Dermis blood vessel endothelial cell (primary cell): ENCODE measurements around the gene TPP2. TPM values are rescaled to one million over a fixed set of nuclear protein-coding genes. Genes with fewer than 3 reads are reported as not detected.

ENCODE experiments used
- DNase-seq: peaks from one replicate; pipeline ENCODE4 v3.0.0; 2010
- total RNA-seq: library from RNA; depleted of rRNA; stranded (reverse); fragments of >200 nt; gene quantifications from 2 replicates; pipeline ENCODE4 v1.2.3, GENCODE V29; 2014

The TPP2 gene
- total RNA-seq, 1 donor from 2014 or later, result 61.1 TPM

- peak; percentile 41 for DNase-seq
Observed at GRCh38 chr13:102597029-102597961, 509 bp downstream of the TPP2 start.

GRCh38 chr13:102598061-102598460 lies 1.3 kb downstream of the TPP2 start:
- DNase-seq, result peak; percentile 22

- no peak for DNase-seq
Observed at GRCh38 chr13:102599426-102600012, 2.7 kb downstream of the TPP2 start.

- no peak for DNase-seq
Observed at GRCh38 chr13:102606537-102607309, 9.9 kb downstream of the TPP2 start.

GRCh38 chr13:102608974-102609373 lies 12.2 kb downstream of the TPP2 start:
- DNase-seq, result no peak

- DNase-seq, result no peak
Observed at GRCh38 chr13:102609696-102610095, 12.9 kb downstream of the TPP2 start.

GRCh38 chr13:102610296-102610895 lies 13.6 kb downstream of the TPP2 start:
- DNase-seq, result no peak

- no peak for DNase-seq
Observed at GRCh38 chr13:102617697-102618350, 21.0 kb downstream of the TPP2 start.

GRCh38 chr13:102620516-102620915 lies 23.7 kb downstream of the TPP2 start:
- DNase-seq, result no peak

- no peak for DNase-seq
Observed at GRCh38 chr13:102626928-102627327, 30.1 kb downstream of the TPP2 start.

- no peak for DNase-seq
Observed at GRCh38 chr13:102628559-102628958, 31.8 kb downstream of the TPP2 start.

GRCh38 chr13:102631198-102631597 lies 34.4 kb downstream of the TPP2 start:
- DNase-seq, result no peak

GRCh38 chr13:102638741-102639140 lies 42.0 kb downstream of the TPP2 start:
- peak; percentile 84 for DNase-seq

GRCh38 chr13:102642029-102642428 lies 45.2 kb downstream of the TPP2 start:
- DNase-seq, result no peak

GRCh38 chr13:102642475-102642874 lies 45.7 kb downstream of the TPP2 start:
- no peak for DNase-seq

- DNase-seq, result no peak
Observed at GRCh38 chr13:102643656-102644055, 46.9 kb downstream of the TPP2 start.

- DNase-seq, result no peak
Observed at GRCh38 chr13:102645701-102646100, 48.9 kb downstream of the TPP2 start.

GRCh38 chr13:102648046-102648445 lies 51.3 kb downstream of the TPP2 start:
- peak; percentile 25 for DNase-seq

GRCh38 chr13:102650444-102650843 lies 53.7 kb downstream of the TPP2 start:
- DNase-seq, result no peak

- peak; percentile 44 for DNase-seq
Observed at GRCh38 chr13:102651392-102651791, 54.6 kb downstream of the TPP2 start.

- DNase-seq, result no peak
Observed at GRCh38 chr13:102651892-102652291, 55.1 kb downstream of the TPP2 start.

GRCh38 chr13:102654756-102655155 lies 58.0 kb downstream of the TPP2 start:
- DNase-seq, result peak; percentile 29
